Rectal smooth muscle tissue (tissue), 1 donor: Measurements from ENCODE around the gene PXT1.
"Not testable (repeated sequence)": the region's sequence is repeated elsewhere in the genome, so short reads cannot be mapped to it uniquely, and the experiment has no call there.

Experiments used
- H3K27ac ChIP-seq: one replicate; pipeline ENCODE4 v1.7.0; 2013; ENCODE audit warnings: low read depth, low read length, inconsistent platforms
- H3K27me3 ChIP-seq: one replicate; pipeline ENCODE4 v1.7.0; 2013; ENCODE audit warnings: low read length; ENCODE audit not compliant: control insufficient read depth, insufficient read depth
- H3K36me3 ChIP-seq: one replicate; pipeline ENCODE4 v1.7.0; 2013; ENCODE audit warnings: low read length; ENCODE audit not compliant: control insufficient read depth, insufficient read depth
- H3K4me1 ChIP-seq: one replicate; pipeline ENCODE4 v1.7.0; 2013; ENCODE audit warnings: low read length; ENCODE audit not compliant: control insufficient read depth, insufficient read depth
- H3K4me3 ChIP-seq: one replicate; pipeline ENCODE4 v1.7.0; 2013; ENCODE audit warnings: low read length
- H3K9ac ChIP-seq: one replicate; pipeline ENCODE4 v1.7.0; 2013; ENCODE audit warnings: low read length

PXT1 gene

GRCh38 chr6:36442671-36443470 is at the start of gene PXT1, which contains the start of gene KCTD20:
Gene PXT1 (minus strand): TSS chr6:36442854. CDS start chr6:36426082, 16,772 bp downstream.
Gene KCTD20 (plus strand): TSS chr6:36443000. CDS start chr6:36470098, 27,098 bp downstream.
- peak within 1 kb of the TSS; percentile 92 for H3K27ac ChIP-seq
- H3K4me3 ChIP-seq = peak within 1 kb of the TSS; percentile 78
- no peaks in the 10 kb centered on the region for H3K27me3 ChIP-seq
- H3K4me1 ChIP-seq = peaks cover 26% of the 10 kb centered on the region
- no peaks in the 10 kb centered on the region for H3K36me3 ChIP-seq
- H3K9ac ChIP-seq = peak within 1 kb of the TSS; percentile 76

- Histone ChIP-seq H3K36me3 (peaks cover 19% of the 10 kb centered on the region), H3K27me3 (no peaks in the 10 kb centered on the region), H3K9ac (no peak overlapping the region), H3K4me1 (peaks cover 4% of the 10 kb centered on the region), H3K27ac (no peak overlapping the region), H3K4me3 (no peak overlapping the region)
Measured at GRCh38 chr6:36492092-36492491, 49.4 kb upstream of the PXT1 start.

- H3K4me1 ChIP-seq = peaks cover 4% of the 10 kb centered on the region
- no peak overlapping the region for H3K9ac ChIP-seq
- H3K27me3 ChIP-seq = no peaks in the 10 kb centered on the region
- H3K36me3 ChIP-seq = peaks cover 16% of the 10 kb centered on the region
- no peak overlapping the region for H3K27ac ChIP-seq
- no peak overlapping the region for H3K4me3 ChIP-seq
Measured at GRCh38 chr6:36491378-36491965, 48.8 kb upstream of the PXT1 start.

GRCh38 chr6:36489426-36489825 is 46.8 kb upstream of the PXT1 start:
- Histone ChIP-seq H3K4me1 (peaks cover 4% of the 10 kb centered on the region), H3K27ac (no peak overlapping the region), H3K9ac (no peak overlapping the region), H3K4me3 (no peak overlapping the region), H3K36me3 (peaks cover 11% of the 10 kb centered on the region), H3K27me3 (no peaks in the 10 kb centered on the region)

- Histone ChIP-seq H3K9ac (no peak overlapping the region), H3K4me3 (no peak overlapping the region), H3K36me3 (peaks cover 11% of the 10 kb centered on the region), H3K4me1 (peaks cover 4% of the 10 kb centered on the region), H3K27ac (no peak overlapping the region), H3K27me3 (no peaks in the 10 kb centered on the region)
Measured at GRCh38 chr6:36488221-36488620, 45.6 kb upstream of the PXT1 start.

- Histone ChIP-seq H3K36me3 (peaks cover 11% of the 10 kb centered on the region), H3K27me3 (no peaks in the 10 kb centered on the region), H3K9ac (no peak overlapping the region), H3K4me1 (peaks cover 4% of the 10 kb centered on the region), H3K4me3 (no peak overlapping the region), H3K27ac (no peak overlapping the region)
Measured at GRCh38 chr6:36487698-36488097, 45.0 kb upstream of the PXT1 start.

GRCh38 chr6:36484736-36485135 is 42.1 kb upstream of the PXT1 start:
- no peak overlapping the region for H3K4me3 ChIP-seq
- peaks cover 4% of the 10 kb centered on the region for H3K4me1 ChIP-seq
- H3K27ac ChIP-seq = no peak overlapping the region
- no peak overlapping the region for H3K9ac ChIP-seq
- peaks cover 18% of the 10 kb centered on the region for H3K36me3 ChIP-seq
- H3K27me3 ChIP-seq = no peaks in the 10 kb centered on the region

GRCh38 chr6:36483326-36483725 is 40.7 kb upstream of the PXT1 start:
- H3K27ac ChIP-seq, H3K9ac ChIP-seq, H3K4me3 ChIP-seq, H3K4me1 ChIP-seq, H3K27me3 ChIP-seq: not testable (repeated sequence)
- peaks cover 18% of the 10 kb centered on the region for H3K36me3 ChIP-seq

- Histone ChIP-seq H3K36me3 (peaks cover 14% of the 10 kb centered on the region), H3K4me1 (no peaks in the 10 kb centered on the region), H3K27me3 (no peaks in the 10 kb centered on the region), H3K9ac (no peak overlapping the region), H3K27ac (no peak overlapping the region), H3K4me3 (no peak overlapping the region)
Measured at GRCh38 chr6:36479256-36479655, 36.6 kb upstream of the PXT1 start.

GRCh38 chr6:36478051-36478526 is 35.4 kb upstream of the PXT1 start:
- Histone ChIP-seq H3K4me1 (no peaks in the 10 kb centered on the region), H3K27me3 (no peaks in the 10 kb centered on the region), H3K4me3 (no peak overlapping the region), H3K9ac (no peak overlapping the region), H3K27ac (no peak overlapping the region), H3K36me3 (peaks cover 14% of the 10 kb centered on the region)

- Histone ChIP-seq H3K9ac (no peak overlapping the region), H3K27me3 (no peaks in the 10 kb centered on the region), H3K36me3 (peaks cover 6% of the 10 kb centered on the region), H3K4me3 (no peak overlapping the region), H3K4me1 (no peaks in the 10 kb centered on the region), H3K27ac (no peak overlapping the region)
Measured at GRCh38 chr6:36469946-36470345, 27.3 kb upstream of the PXT1 start.

- Histone ChIP-seq H3K27me3 (no peaks in the 10 kb centered on the region), H3K9ac (no peak overlapping the region), H3K4me1 (no peaks in the 10 kb centered on the region), H3K27ac (no peak overlapping the region), H3K36me3 (no peaks in the 10 kb centered on the region), H3K4me3 (no peak overlapping the region)
Measured at GRCh38 chr6:36469148-36469661, 26.6 kb upstream of the PXT1 start.
